ENCODE results near the gene SDK1. TPM values are rescaled to one million over a fixed set of nuclear protein-coding genes. Genes with fewer than 3 reads are reported as not detected.

The SDK1 gene
- total RNA-seq, 1 donor = 0.43 TPM

GRCh38 chr7:4202154-4202736 lies 901.2 kb downstream of the SDK1 start:
- DNase-seq (ENCODE audit: low read depth) = no peak
- no peak for TF ChIP-seq CTCF (IDR thresholded peaks at IDR 0.05; ENCODE audit: insufficient read depth, low read depth, low read length)
- no peak overlapping the region for H3K4me3 ChIP-seq (ENCODE audit: low read depth, low read length)

DNA sequence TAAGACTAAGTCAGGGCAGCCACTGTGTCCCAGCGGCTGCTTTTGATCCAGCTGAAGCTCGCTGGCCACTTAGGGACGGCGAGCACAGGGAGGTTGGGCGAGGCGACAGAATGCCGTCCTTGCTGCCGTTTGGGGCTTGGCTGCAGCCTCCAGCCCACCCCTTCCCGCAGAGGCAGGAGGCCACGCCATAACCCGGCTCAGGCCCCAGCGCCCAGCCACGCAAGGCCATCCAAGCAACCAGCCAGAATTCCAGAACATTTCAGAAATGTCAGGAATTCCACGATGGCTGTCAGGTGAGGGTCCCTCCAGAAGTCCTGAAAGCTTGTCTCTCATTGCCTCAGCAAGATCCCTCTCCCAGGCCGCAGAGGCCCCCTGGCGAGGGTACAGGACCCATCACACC lies 901.9 kb downstream of the SDK1 start:
- no peak for DNase-seq (ENCODE audit: low read depth)
- no peak for TF ChIP-seq CTCF (IDR thresholded peaks at IDR 0.05; ENCODE audit: insufficient read depth, low read depth, low read length)
- H3K4me3 ChIP-seq (ENCODE audit: low read depth, low read length) = no peak overlapping the region

DNA sequence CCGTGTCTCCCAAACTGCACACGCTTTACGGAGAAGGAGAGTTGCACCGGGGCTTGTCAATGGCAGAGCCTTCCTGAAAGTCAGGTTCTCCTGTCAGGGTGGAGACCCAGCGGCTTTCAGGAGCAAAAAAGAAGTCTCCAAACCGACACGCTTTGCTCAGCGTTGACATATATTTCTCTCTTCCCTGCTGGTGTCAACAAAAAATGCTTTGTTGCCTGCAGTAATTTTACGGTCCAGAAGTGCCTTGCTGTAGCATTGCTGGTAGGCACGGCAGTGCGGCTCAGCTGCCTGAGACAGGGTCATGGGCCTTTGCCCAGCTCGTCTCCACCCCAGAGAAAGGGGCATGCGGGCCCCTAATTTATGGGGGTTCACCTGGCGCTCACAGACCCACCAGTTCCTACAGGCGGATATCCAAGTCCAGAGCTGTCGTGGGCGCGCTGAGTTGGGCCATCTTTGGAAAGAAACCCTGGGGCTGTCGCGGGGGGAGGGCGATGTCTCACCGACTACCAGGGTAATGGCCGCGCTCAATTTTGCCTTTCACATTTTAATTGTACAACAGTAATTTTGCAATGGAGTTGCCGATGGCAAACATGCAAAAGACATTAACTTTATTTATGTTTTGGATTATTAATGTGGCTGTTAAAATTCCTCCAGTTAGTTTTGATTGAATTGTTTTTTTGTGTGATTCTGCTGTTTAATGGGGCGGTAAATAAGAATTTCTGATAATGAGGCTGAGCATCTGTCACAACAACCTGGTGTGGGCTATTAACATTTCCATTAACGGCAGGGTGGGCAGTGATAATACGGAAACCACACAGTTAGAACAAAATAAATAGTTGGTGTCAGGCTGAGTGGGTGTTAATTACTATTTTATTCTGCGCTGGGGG lies 902.8 kb downstream of the SDK1 start:
- TF ChIP-seq CTCF (IDR thresholded peaks at IDR 0.05; ENCODE audit: insufficient read depth, low read depth, low read length) = no peak
- no peak for DNase-seq (ENCODE audit: low read depth)

GRCh38 chr7:4204513-4205165 lies 903.6 kb downstream of the SDK1 start:
- H3K4me3 ChIP-seq (ENCODE audit: low read depth, low read length) = no peak overlapping the region
- no peak for TF ChIP-seq CTCF (IDR thresholded peaks at IDR 0.05; ENCODE audit: insufficient read depth, low read depth, low read length)
- no peak for DNase-seq (ENCODE audit: low read depth)

More for the DNA sequence above, 902.8 kb downstream of the SDK1 start:
- H3K4me3 ChIP-seq (ENCODE audit: low read depth, low read length) = no peak overlapping the region

DNA sequence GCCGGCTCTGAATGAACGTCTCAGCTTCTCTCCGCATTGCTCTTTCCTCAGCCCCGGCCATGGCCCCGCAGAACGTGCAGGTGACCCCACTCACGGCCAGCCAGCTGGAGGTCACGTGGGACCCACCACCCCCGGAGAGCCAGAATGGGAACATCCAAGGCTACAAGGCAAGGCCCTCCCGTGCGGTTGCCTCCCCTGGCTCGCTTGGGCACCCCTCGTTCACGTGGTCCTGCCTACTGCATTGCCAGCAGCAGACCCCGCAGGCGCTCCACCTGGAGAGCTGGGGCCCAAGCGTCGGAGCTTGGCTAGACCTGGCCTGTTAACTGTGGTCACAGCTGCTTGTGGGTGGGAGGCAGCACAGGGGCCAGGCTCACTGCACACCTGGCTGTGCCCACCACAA lies 904.8 kb downstream of the SDK1 start:
- DNase-seq (ENCODE audit: low read depth) = no peak
- no peak overlapping the region for H3K4me3 ChIP-seq (ENCODE audit: low read depth, low read length)
- TF ChIP-seq CTCF (IDR thresholded peaks at IDR 0.05; ENCODE audit: insufficient read depth, low read depth, low read length) = no peak

GRCh38 chr7:4207011-4207410 lies 906.0 kb downstream of the SDK1 start:
- DNase-seq (ENCODE audit: low read depth) = no peak
- no peak overlapping the region for H3K4me3 ChIP-seq (ENCODE audit: low read depth, low read length)
- no peak for TF ChIP-seq CTCF (IDR thresholded peaks at IDR 0.05; ENCODE audit: insufficient read depth, low read depth, low read length)
